Measurements from ENCODE around the gene PRSS33. TPM values are rescaled to one million over a fixed set of nuclear protein-coding genes. Genes with fewer than 3 reads are reported as not detected.

Gene PRSS33
- total and polyA plus RNA-seq, 9 of the 15 experiments (the other 6 are each of a cell fraction or from before 2014, with no cell fraction given), result not detected

DNA sequence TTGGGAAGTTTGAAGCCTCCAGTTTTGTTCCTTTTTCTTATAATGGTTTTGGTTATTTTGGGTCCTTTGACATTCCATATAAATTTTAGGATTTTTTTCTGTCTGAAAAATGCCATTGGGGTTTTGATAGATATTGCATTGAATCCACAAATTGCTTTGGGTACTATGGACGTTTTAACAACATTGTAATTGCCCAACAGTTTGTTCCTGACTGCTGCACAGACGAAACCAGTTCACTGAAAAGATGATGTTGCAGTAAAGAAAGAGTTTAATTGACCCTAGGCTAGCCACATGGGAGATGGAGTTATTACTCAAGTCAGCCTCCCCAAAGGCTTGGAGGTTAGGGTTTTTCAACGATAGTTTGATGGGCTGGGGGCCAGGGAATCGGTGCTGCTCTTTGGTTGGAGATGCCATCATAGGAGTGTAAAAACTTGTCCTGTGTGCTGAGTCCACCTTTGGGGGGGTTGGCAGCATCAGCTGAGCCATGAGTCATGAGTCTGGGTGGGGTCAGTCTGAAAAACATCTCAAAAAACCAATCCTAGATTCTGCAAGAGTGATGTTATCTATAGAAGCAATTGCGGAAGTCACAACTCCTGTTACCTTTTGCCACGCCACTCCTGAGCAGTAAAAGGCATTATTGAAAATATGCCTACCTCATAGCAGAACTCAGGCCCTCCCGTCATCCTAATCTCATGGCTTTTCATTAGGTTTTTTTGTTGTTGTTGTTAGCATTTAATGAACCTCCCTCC is 8.2 kb upstream of the PRSS33 start (continued):
- no peak for TF ChIP-seq EGR1 (conservative IDR thresholded peaks at IDR 0.05)
- no peak for TF ChIP-seq SRSF7 (optimal IDR thresholded peaks at IDR 0.05; ENCODE audit: low read depth, low read length)
- no peak for TF ChIP-seq CHCHD3 (CRISPR knock-in tag; IDR thresholded peaks at IDR 0.05)
- TF ChIP-seq, protein P1, sequence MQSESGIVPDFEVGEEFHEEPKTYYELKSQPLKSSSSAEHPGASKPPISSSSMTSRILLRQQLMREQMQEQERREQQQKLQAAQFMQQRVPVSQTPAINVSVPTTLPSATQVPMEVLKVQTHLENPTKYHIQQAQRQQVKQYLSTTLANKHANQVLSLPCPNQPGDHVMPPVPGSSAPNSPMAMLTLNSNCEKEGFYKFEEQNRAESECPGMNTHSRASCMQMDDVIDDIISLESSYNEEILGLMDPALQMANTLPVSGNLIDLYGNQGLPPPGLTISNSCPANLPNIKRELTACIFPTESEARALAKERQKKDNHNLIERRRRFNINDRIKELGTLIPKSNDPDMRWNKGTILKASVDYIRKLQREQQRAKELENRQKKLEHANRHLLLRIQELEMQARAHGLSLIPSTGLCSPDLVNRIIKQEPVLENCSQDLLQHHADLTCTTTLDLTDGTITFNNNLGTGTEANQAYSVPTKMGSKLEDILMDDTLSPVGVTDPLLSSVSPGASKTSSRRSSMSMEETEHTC (IDR thresholded peaks at IDR 0.05), result peak; percentile 78; the same call in 1 of the 2 replicates
- TF ChIP-seq IRF2 (CRISPR knock-in tag; IDR thresholded peaks at IDR 0.05), result no peak
- no peak for TF ChIP-seq DIDO1 (tag; IDR thresholded peaks at IDR 0.05; ENCODE audit: low read depth)
- TF ChIP-seq SP2 (IDR thresholded peaks at IDR 0.05; ENCODE audit: extremely low read depth, low read depth, low read length, poor library complexity, severe bottlenecking), result no peak
- TF ChIP-seq HDAC2 (IDR thresholded peaks at IDR 0.05), result 0 out of 2 replicates have a peak, but pooled peaks have one; percentile 26
- no peak for TF ChIP-seq POLR2AphosphoS5 (IDR thresholded peaks at IDR 0.05; ENCODE audit: control insufficient read depth, insufficient read depth, low read depth, low read length)
- no peak for TF ChIP-seq NEUROD1 (IDR thresholded peaks at IDR 0.05; ENCODE audit: borderline replicate concordance, low read depth, low read length, partially characterized antibody)
- TF ChIP-seq, protein P2, sequence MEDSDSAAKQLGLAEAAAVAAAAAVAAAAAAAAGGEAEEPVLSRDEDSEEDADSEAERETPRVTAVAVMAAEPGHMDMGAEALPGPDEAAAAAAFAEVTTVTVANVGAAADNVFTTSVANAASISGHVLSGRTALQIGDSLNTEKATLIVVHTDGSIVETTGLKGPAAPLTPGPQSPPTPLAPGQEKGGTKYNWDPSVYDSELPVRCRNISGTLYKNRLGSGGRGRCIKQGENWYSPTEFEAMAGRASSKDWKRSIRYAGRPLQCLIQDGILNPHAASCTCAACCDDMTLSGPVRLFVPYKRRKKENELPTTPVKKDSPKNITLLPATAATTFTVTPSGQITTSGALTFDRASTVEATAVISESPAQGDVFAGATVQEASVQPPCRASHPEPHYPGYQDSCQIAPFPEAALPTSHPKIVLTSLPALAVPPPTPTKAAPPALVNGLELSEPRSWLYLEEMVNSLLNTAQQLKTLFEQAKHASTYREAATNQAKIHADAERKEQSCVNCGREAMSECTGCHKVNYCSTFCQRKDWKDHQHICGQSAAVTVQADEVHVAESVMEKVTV (CRISPR knock-in tag; IDR thresholded peaks at IDR 0.05), result no peak
- TF ChIP-seq, protein P3, sequence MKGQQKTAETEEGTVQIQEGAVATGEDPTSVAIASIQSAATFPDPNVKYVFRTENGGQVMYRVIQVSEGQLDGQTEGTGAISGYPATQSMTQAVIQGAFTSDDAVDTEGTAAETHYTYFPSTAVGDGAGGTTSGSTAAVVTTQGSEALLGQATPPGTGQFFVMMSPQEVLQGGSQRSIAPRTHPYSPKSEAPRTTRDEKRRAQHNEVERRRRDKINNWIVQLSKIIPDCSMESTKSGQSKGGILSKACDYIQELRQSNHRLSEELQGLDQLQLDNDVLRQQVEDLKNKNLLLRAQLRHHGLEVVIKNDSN (CRISPR knock-in tag; IDR thresholded peaks at IDR 0.05), result no peak
- TF ChIP-seq, protein P4, sequence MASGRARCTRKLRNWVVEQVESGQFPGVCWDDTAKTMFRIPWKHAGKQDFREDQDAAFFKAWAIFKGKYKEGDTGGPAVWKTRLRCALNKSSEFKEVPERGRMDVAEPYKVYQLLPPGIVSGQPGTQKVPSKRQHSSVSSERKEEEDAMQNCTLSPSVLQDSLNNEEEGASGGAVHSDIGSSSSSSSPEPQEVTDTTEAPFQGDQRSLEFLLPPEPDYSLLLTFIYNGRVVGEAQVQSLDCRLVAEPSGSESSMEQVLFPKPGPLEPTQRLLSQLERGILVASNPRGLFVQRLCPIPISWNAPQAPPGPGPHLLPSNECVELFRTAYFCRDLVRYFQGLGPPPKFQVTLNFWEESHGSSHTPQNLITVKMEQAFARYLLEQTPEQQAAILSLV (tag; IDR thresholded peaks at IDR 0.05), result no peak
- TF ChIP-seq, protein P5, sequence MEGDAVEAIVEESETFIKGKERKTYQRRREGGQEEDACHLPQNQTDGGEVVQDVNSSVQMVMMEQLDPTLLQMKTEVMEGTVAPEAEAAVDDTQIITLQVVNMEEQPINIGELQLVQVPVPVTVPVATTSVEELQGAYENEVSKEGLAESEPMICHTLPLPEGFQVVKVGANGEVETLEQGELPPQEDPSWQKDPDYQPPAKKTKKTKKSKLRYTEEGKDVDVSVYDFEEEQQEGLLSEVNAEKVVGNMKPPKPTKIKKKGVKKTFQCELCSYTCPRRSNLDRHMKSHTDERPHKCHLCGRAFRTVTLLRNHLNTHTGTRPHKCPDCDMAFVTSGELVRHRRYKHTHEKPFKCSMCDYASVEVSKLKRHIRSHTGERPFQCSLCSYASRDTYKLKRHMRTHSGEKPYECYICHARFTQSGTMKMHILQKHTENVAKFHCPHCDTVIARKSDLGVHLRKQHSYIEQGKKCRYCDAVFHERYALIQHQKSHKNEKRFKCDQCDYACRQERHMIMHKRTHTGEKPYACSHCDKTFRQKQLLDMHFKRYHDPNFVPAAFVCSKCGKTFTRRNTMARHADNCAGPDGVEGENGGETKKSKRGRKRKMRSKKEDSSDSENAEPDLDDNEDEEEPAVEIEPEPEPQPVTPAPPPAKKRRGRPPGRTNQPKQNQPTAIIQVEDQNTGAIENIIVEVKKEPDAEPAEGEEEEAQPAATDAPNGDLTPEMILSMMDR (IDR thresholded peaks at IDR 0.05 in 2 of 3, conservative IDR thresholded peaks at IDR 0.05 in 1 of 3; ENCODE audit: insufficient read depth in 2 of 3, low read depth in 1 of 3, low read length in 3 of 3), result no peak
- no peak for TF ChIP-seq KLF1 (tag; IDR thresholded peaks at IDR 0.05)
- TF ChIP-seq POLR3A (IDR thresholded peaks at IDR 0.05; ENCODE audit: borderline replicate concordance, extremely low read depth, insufficient read depth, insufficient read length), result no peak
- TF ChIP-seq ZNF764 (CRISPR knock-in tag; IDR thresholded peaks at IDR 0.05; ENCODE audit: low read depth), result no peak
- no peak for TF ChIP-seq ZNF77 (CRISPR knock-in tag; IDR thresholded peaks at IDR 0.05)
- TF ChIP-seq EWSR1 (IDR thresholded peaks at IDR 0.05; ENCODE audit: borderline replicate concordance, low read depth, partially characterized antibody), result no peak
- TF ChIP-seq ZFP30 (CRISPR knock-in tag; IDR thresholded peaks at IDR 0.05; ENCODE audit: borderline replicate concordance), result no peak
- TF ChIP-seq TEAD2 (tag; IDR thresholded peaks at IDR 0.05), result no peak

Data from K562 (cell line).